Lower leg skin (tissue), 3 donors: Measurements from ENCODE around the gene FREM2.

Experiments
- CTCF ChIP-seq, 3 donors: fragments of 450-650 bp; IDR thresholded peaks; one replicate each; pipeline ENCODE4 v1.5.1; 2016; ENCODE audit warnings: antibody characterized with exemption in 3 of 3, mild to moderate bottlenecking in 3 of 3, moderate library complexity in 2 of 3
- POLR2A ChIP-seq, 2 donors: fragments of 450-650 bp; IDR thresholded peaks; one replicate each; pipeline ENCODE4 v1.6.1; 2016 to 2017; ENCODE audit warnings: antibody characterized with exemption in 2 of 2, mild to moderate bottlenecking in 1 of 2, moderate library complexity in 1 of 2

DNA sequence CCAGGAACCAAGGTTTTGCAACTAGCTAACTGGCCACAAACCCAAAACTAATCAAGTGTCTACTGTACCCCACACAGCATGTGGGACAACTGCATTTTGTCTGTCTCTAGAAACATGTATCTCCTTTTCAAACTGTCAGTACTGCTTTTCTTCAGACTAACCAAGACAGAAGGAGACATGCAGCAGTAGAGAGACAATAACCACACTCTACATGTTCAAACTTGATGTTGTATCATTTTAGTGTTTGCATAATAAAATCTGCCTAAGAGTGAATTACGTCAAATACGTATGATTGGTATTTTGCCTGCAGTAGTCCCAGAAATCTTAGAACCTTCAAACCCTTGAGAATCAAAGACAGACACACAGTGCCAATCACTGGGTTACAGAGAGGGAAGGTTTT, 22.0 kb upstream of the FREM2 start:
- no peak for TF ChIP-seq CTCF (IDR thresholded peaks at IDR 0.05)
- no peak for TF ChIP-seq POLR2A (IDR thresholded peaks at IDR 0.05)
